Brain microvascular endothelial cell (primary cell): Measurements from ENCODE around the gene WDR48.

Experiments used
- DNase-seq: peaks from one replicate; pipeline ENCODE4 v3.0.0-alpha.2; 2020
- H3K27ac ChIP-seq: fragments of 250-450 bp; sonication (Bioruptor Pico); 2 replicates; pipeline ENCODE4 v1.5.1; 2020; ENCODE audit warnings: mild to moderate bottlenecking, moderate library complexity
- H3K27me3 ChIP-seq: fragments of 250-450 bp; sonication (Bioruptor Pico); replicated peaks from 2 replicates; pipeline ENCODE4 v1.5.1; 2020; ENCODE audit warnings: mild to moderate bottlenecking
- H3K36me3 ChIP-seq: fragments of 250-450 bp; sonication (Bioruptor Pico); replicated peaks from 2 replicates; pipeline ENCODE4 v1.5.1; 2020; ENCODE audit warnings: mild to moderate bottlenecking
- H3K4me3 ChIP-seq: 2 replicates; pipeline ENCODE4 v1.5.1; 2011; ENCODE audit warnings: low read depth, mild to moderate bottlenecking, control low read depth, low read length, moderate library complexity
- in situ Hi-C: cut with HindIII; loops from 2 replicates; pipeline ENCODE4 v1.10.0; 2017; ENCODE audit warnings: low sequenced_read_pairs, low pct_ligation_motif_present
- TF ChIP-seq, protein P1 (sequence below): IDR thresholded peaks from 2 replicates; pipeline ENCODE4 v1.5.1; 2011; ENCODE audit warnings: low read depth, mild to moderate bottlenecking, moderate library complexity, low read length, control low read depth, inconsistent platforms; ENCODE audit errors: missing control alignments

Gene WDR48

GRCh38 chr3:39099242-39099641 lies 47.4 kb downstream of the WDR48 start:
- DNase-seq = no peak
- Histone ChIP-seq H3K36me3 (peaks cover 42% of the 10 kb centered on the region), H3K27me3 (no peaks in the 10 kb centered on the region), H3K4me3 (no peak overlapping the region), H3K27ac (no peak overlapping the region)
- TF ChIP-seq, protein P1, sequence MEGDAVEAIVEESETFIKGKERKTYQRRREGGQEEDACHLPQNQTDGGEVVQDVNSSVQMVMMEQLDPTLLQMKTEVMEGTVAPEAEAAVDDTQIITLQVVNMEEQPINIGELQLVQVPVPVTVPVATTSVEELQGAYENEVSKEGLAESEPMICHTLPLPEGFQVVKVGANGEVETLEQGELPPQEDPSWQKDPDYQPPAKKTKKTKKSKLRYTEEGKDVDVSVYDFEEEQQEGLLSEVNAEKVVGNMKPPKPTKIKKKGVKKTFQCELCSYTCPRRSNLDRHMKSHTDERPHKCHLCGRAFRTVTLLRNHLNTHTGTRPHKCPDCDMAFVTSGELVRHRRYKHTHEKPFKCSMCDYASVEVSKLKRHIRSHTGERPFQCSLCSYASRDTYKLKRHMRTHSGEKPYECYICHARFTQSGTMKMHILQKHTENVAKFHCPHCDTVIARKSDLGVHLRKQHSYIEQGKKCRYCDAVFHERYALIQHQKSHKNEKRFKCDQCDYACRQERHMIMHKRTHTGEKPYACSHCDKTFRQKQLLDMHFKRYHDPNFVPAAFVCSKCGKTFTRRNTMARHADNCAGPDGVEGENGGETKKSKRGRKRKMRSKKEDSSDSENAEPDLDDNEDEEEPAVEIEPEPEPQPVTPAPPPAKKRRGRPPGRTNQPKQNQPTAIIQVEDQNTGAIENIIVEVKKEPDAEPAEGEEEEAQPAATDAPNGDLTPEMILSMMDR = no peak
- in situ Hi-C loops = no loop called here

DNA sequence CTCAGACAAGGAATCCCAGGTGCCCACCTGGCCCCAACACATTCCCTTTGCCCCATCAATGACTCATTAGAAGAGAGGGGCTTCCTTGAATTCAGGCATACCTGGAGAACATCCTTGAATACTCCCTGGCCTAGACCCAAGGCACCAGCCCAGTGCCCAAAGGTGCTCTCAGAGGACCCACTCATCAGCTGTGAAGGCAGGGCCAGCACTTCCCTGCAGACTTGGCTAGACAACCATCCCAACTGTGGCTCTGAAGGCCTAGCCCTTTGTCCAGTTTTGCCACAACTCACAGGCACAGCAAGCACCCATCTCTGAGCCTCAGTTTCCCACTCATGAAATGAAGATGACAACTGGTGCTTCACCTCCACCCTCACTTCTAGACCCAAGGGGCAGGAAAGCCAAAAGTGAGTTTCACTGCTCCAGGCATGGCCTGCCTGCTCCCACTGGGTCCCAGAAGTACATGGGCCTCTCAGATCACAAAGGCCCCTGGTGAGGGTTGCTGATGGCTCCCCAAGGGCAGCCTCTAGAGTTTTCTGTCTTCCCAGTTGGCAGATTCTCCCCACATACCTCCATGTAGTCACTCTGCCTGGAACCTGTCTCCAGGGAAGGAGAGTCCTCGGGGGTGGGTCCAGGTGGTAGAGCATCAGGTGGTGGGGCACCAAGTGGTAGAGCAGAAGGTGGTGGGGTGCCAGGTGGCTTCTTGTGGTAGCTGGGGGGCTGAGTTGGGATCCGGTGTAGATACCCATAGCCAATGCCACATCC lies 48.1 kb downstream of the WDR48 start:
- TF ChIP-seq, protein P1 = no peak
- H3K4me3 ChIP-seq = no peak overlapping the region
- no peak for DNase-seq
- H3K27ac ChIP-seq = no peak overlapping the region
- no peaks in the 10 kb centered on the region for H3K27me3 ChIP-seq
- H3K36me3 ChIP-seq = peaks cover 36% of the 10 kb centered on the region
- in situ Hi-C loops = loop anchor here (25.0 kb wide), 1 partner anchor 187 kb away; the partner anchor contains the start of gene CX3CR1

DNA sequence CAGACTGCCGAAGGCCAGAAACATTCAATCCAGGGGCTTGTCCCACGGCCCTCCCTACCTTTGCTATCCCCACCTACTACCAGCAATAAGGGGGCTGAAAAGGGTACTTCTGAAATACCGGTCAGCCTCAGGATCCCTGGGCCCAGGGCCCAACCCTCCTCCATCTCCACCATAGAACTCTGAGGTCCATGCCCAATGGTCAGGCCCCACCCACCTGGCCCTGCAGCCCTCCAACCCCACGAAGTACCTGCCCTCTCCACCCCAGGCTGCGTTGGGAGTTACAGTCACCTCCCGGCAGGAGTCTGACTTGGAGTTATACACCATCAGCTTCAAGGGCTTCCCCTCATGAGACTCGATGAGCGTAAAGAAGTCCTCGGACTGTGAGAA lies 48.7 kb downstream of the WDR48 start:
- no peak overlapping the region for H3K27ac ChIP-seq
- TF ChIP-seq, protein P1 = no peak
- no peak overlapping the region for H3K4me3 ChIP-seq
- DNase-seq = no peak
- no peaks in the 10 kb centered on the region for H3K27me3 ChIP-seq
- peaks cover 36% of the 10 kb centered on the region for H3K36me3 ChIP-seq
- in situ Hi-C loops = loop anchor here (25.0 kb wide), 1 partner anchor 187 kb away; the partner anchor contains the start of gene CX3CR1

GRCh38 chr3:39101022-39101689 lies 49.3 kb downstream of the WDR48 start:
- Histone ChIP-seq H3K27me3 (no peaks in the 10 kb centered on the region), H3K27ac (no peak overlapping the region), H3K4me3 (no peak overlapping the region), H3K36me3 (peaks cover 34% of the 10 kb centered on the region)
- in situ Hi-C loops = loop anchor here (25.0 kb wide), 1 partner anchor 186 kb away; the partner anchor contains the start of gene CX3CR1
- no peak for DNase-seq
- TF ChIP-seq, protein P1 = peak; percentile 86

DNA sequence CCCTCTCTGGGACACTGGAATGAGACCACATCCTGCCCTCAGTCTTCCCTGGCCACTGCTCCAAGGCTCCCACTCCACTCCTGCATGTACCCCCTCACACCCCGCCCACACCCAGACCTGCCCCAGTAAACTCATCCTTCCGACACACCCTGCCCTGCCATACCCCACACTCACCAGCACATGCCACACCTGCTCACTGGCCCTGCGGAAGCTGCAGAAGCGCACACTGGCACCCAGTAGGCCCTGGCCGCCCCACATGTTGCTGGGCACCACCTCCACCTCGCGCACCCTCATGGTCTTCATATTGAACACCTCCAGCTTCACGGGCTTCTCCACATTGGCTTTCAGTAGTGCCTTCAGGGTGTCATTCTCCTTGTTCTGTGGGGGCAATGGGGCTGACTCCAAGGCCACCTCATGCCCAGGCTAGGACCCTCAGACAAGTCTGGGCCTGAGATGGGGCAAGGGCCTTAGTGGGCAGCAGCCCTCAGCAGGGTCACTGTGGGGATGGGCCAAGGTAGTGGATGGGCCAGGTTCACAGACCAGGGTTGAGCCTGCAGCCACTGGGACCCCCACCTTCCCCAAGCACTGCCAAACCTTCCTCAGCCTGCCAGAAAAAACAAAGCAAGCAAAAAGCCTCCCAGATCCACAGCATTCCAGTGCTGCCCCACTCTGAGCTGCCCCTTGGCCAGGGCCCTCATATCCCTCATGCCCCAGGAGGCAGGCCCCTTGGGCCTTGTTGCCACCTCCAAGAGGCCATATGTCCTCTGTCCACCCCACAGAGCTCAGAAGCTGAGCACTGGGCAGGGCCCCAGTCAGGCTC lies 50.9 kb downstream of the WDR48 start:
- no peak for DNase-seq
- H3K36me3 ChIP-seq = peaks cover 34% of the 10 kb centered on the region
- no peak overlapping the region for H3K27ac ChIP-seq
- TF ChIP-seq, protein P1 = no peak
- in situ Hi-C loops = loop anchor here (25.0 kb wide), 1 partner anchor 185 kb away; the partner anchor contains the start of gene CX3CR1
- H3K4me3 ChIP-seq = no peak overlapping the region
- no peaks in the 10 kb centered on the region for H3K27me3 ChIP-seq
